Activated T-cell treated with anti-CD3 and anti-CD28 coated beads for 24 hours (primary cell): ENCODE data around the gene RAB7A.

Experiments used
- DNase-seq: peaks from one replicate; pipeline ENCODE4 v3.0.0-alpha.2; 2020; ENCODE audit warnings: low read depth

RAB7A gene

GRCh38 chr3:128726023-128727016 is at the start of gene RAB7A:
RAB7A (plus strand) TSS chr3:128726183; CDS start chr3:128795368, 69,185 bp downstream.
- peak; percentile 96 for DNase-seq

DNA sequence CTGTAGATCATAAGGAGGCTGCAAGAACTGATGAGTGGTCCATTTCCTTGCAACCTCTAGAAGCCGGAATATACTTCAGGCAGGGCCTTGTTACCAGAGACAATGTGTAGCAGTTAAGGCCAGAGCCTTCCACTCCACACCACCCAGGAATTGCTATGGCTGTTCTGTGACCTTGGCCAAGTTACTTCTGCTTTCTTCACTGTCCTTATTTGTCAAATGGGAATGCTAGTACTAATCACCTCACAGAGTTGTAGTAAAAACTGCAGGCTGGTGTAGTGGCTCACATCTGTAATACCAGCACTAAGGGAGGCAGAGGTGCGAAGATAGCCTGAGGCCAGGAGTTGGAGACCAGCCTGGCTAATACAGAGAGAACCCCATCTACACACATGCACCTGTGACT is 46.6 kb upstream of the RAB7A start:
- DNase-seq = no peak

DNA sequence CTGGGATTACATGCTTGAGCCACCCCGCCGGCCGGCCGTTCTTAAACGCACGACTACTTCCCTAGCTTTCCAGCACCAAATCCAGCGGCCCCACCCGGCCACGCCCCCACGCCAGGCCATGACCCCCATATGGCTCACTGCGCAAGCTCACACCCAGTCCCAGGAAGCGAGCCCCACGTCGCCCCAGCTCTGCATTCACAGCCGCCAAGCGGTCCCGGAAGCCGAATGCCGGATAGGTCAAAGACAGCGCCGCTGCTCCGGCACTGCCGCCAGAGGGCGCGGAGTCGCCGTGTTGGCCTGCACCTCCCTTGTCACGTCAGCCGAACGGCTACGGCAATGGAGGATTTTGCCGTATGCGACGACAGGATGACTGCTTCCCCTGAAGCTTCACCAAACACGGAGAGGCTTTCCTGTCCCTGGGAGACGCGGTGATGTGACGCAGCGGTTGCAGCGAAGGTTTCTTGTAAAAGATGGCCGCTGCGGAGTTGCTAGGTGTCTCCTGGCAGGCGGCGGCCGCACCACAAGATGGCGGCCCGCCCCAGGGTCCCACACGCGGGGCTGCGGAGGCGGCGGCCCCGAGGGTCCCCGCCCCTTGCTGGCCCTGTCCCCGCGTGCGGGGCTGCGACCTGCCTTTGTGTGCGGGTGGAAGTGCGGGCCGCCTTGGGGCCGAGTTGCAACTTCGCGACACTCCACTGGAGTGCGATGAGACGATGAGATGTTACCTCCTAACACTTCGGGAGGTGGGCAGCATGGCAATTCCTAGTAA is 45.2 kb upstream of the RAB7A start:
- peak; percentile 96 for DNase-seq

GRCh38 chr3:128681369-128681829 is 44.6 kb upstream of the RAB7A start:
- DNase-seq = no peak

- no peak for DNase-seq
Observed at GRCh38 chr3:128683957-128684356, 42.0 kb upstream of the RAB7A start.

- no peak for DNase-seq
Observed at GRCh38 chr3:128684986-128685726, 40.8 kb upstream of the RAB7A start.

GRCh38 chr3:128686465-128686864 is 39.5 kb upstream of the RAB7A start:
- no peak for DNase-seq

- DNase-seq = no peak
Observed at GRCh38 chr3:128689060-128689459, 36.9 kb upstream of the RAB7A start.

DNA sequence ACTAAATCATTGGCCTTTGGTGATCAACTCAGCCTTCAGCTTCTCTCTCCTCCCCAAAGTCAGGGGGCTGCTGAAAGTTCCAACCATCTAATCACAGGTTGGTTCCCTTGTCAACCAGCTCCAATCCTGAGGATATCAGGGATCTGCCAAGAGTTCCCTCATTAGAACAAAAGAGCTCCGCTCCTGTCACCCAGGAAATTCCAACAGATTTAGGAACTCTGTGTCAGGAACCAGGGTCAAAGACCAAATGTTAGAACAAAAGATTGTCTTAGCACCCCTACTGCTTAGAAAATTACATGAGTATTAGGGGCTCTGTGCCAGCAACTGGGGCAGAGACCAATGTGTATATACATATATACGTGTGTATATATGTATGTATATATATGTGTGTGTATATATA is 32.3 kb upstream of the RAB7A start:
- DNase-seq = no peak

DNA sequence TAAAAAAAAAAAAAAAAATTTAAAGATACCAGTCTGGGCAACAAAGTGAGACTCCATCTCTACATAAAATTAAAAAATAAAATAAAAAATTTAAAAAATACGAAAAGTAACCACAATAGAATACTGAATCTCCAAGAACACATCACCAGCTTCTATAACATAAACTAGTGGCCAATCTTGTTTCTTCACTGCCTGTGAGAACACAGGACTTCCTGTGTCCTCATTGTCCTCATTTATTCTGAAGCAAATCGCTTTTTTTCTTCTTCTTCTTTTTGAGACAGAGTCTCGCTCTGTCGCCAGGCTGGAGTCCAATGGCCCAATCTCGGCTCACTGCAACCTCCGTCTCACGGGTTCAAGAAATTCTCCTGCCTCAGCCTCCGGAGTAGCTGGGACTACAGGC is 28.6 kb upstream of the RAB7A start:
- DNase-seq = no peak

DNA sequence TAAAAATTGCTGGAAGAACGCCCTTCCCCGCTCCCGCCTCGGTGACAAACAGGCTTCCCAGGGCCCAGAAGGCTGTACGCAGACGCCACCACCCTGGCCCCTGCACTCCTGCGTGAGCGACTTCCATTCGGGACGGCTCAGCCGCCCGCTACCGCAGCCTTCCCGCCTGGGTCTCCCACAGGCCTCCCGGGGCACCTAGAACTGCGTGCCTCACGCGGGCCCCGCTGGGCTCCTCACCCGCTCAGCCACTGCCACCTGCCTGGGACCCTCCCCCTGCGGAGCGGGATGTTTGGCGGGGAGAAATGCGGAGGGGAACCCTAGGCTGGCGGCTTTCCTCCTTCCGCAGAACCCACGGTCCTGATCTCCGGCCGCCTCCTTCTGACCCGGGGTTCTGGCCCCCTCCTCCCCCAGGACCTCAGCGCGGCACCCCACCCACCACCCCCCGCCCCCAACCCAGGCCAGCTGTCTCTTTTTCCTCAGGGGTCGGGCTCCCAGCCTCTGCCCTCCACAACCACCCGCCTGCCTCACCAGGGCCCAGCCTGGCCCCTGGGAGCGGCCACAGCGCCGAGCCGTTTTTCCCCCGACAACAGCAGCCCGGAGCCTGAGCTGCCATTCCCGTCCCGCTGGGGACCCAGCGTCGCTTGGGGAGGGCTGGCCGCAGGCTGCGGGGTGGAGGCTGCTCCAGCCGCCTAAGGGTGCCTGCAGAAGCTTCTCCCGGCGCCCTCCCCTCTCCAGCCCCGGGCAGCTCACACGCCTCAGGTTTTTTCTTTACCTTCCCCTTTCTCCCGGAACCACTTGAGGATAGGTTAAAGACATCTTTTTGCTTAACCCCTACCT is 27.6 kb upstream of the RAB7A start:
- DNase-seq = no peak

DNA sequence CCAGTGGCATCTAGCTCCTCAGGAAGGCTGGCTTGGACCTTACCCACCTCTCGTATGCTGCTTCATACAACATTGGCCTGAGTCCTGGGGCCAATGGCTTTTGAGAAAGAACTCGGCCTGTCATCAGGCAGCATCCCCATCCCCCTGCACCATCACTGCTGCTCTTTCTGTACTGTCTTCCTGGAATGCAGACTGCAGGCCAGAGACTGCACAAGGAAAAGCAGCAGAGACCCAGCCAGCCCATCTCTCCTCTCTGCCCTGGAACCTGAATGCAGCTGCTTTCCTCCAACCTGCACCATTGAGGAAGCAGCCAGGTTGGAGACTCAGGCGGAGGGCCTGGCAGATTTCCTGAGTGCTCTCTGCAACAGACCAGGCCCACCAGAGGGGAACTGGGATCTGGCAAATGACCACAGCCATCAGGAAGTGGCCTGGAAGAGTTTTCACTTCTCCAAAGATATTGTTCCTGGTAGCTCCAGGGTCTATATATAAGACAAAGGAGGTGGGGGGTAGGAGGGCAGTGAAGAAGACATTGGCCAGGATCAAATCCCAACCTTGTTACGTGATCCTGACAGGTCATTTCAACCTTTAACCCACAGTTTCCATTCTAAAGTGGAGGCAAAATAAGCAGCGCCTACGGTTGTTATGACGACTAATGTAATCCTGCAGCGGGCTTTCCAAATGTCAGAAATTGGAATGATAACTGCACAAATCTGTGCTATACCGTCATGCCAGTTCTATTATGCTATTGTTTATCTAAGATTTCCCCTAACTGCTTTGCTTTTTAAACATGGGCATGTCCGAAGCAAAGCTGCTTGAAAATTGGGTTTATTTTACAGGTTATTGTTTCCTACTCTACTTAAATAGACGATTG is 24.4 kb upstream of the RAB7A start:
- no peak for DNase-seq

DNA sequence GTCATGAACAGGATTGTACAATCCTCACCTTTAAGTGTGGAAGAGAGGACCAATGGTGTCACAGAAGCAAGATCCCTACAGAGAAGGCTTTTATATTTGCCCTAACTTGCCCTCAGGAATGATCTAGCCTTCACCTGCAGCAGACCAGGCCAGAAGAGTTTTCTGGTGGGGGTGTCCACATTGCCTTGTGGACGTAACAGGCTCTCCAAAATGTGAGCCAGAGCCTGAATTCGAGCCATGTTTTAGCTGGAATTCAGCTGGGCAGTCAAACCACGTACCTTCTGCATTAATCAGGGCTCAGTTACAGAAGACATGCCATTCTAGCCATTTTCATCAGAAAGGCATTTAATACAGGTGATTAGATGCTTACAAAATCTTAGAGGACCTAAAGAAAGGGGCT is 23.6 kb upstream of the RAB7A start:
- DNase-seq = no peak

GRCh38 chr3:128703561-128703960 is 22.4 kb upstream of the RAB7A start:
- DNase-seq = no peak

DNA sequence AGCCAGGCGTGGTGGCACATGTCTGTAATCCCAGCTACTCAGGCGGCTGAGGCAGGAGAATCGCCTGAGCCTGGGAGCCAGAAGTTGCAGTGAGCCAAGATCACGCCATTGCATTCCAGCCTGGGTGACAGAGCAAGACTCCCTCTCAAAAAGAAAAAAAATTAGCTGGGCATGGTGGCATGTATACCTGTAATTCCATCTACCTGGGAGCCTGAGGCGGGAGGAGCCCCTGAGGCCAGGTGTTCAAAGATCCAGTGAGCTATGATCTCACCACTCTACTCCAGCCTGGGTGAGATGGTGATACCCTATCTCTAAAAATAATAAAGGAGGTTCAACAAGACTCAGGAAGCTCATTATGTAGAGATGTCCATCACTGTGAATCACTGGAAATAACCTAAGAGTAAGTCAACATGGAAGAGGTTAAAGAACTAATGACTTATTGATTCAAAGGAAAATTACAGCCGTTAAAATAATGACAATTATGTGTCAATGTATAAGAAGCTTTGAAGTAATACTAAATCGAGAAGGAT is 19.8 kb upstream of the RAB7A start:
- no peak for DNase-seq

GRCh38 chr3:128707928-128708494 is 18.0 kb upstream of the RAB7A start:
- no peak for DNase-seq

DNA sequence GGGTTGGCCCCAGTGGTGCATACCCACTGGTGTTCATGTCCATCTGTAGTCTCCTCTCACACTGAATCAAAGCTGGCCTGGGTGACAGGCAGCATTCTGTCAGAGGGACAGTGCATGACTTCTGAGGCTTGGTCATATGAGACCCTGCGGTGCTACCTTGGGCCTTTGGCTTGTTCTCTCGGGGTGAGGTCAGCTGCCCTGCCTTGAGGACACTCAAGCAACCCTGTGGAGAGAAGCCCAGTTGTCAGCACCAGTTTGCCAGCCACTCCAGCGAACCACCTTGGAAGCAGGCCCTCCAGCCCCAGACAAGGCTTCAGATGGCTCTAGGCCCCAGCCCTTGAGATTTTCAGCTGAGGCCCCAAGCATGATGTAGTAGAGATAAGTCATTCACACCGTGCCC is 16.9 kb upstream of the RAB7A start:
- DNase-seq = no peak

DNA sequence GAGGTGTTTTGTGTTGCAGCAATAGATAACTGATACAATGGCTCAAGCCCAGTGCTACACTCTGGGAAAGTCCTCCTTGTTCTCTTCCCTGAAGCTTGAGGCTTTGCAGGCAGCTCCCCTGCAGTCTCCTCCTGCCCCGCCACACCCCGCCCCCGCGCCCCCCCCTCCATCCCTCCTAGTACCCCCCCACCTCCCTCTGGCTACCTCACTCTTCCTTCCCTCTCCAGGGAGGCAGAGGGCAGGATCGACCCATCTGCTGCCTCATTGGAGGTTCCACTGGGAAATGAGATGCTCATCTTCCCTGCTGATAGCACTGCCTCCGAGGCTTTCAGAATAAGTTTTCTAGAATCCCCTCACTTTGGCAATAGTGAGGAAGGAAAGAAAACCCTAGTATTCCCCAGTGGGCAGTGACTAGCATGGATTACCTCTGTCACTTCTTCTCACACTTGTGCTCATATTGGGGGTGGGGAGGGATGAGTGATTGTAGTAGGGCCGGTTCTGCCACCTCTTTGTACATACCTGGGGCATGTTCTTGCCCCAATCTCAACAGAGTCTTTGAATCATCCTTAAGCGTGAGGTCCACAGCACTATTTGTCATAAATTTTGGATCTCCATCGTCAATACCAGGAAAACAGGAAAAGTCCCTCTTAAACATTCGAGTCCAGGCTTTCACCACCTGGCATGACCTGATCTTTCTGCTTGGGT is 16.3 kb upstream of the RAB7A start:
- DNase-seq = no peak

DNA sequence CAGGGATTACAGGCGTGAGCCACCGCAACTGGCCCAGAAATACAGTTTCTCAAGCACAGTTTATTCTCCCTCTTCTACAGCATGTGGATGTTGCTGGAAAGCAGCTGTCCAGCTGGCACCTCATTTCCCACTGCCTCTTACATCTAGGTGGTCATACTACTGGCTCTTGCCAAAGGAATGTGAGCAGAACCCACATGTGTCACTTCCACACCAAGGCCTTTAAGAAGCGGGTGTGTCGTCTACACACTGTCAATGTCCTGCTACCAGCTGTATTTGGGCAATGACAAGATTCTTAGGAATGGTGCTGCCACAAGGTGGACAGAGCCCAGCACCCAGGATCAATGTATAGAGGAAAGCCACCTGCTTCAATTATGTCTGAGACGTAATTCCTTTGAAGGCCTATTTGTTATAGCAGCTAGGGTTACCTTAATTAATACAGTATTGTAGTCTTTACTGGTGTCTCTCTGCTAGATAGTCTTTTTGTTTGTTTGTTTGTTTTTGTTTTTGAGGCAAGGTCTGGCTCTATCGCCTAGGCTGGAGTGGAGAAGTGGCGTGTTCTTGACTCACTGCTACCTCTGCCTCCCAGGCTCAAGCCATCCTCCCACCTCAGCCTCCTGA is 15.1 kb upstream of the RAB7A start:
- no peak for DNase-seq
